Fibroblast of the aortic adventitia (primary cell): ENCODE data around the gene TCERG1L. TPM values are rescaled to one million over a fixed set of nuclear protein-coding genes. Genes with fewer than 3 reads are reported as not detected.

ENCODE experiments used
- DNase-seq: peaks from one replicate; pipeline ENCODE4 v3.0.0-alpha.2; 2010; ENCODE audit warnings: low read depth
- H3K4me3 ChIP-seq: 2 replicates; pipeline ENCODE4 v1.5.1; 2011; ENCODE audit warnings: low read depth, mild to moderate bottlenecking, control low read depth, low read length, moderate library complexity
- CTCF ChIP-seq: IDR thresholded peaks from 2 replicates; pipeline ENCODE4 v1.5.1; 2011; ENCODE audit warnings: mild to moderate bottlenecking, low read length, control low read depth, inconsistent platforms; ENCODE audit not compliant: insufficient read depth
- total RNA-seq: library from RNA; depleted of rRNA; stranded (reverse); fragments of >200 nt; gene quantifications from 2 replicates; pipeline ENCODE4 v1.2.3, GENCODE V29; 2012; ENCODE audit warnings: low replicate concordance

The TCERG1L gene
- total RNA-seq, 1 donor: not detected

- no peak for DNase-seq
- H3K4me3 ChIP-seq: no peak overlapping the region
- no peak for TF ChIP-seq CTCF
Measured at GRCh38 chr10:131088619-131089018, 222.9 kb downstream of the TCERG1L start.

- no peak for TF ChIP-seq CTCF
- no peak for DNase-seq
- no peak overlapping the region for H3K4me3 ChIP-seq
Measured at GRCh38 chr10:131087464-131088215, 223.9 kb downstream of the TCERG1L start.

- no peak for DNase-seq
- no peak for TF ChIP-seq CTCF
Measured at GRCh38 chr10:131086511-131086910, 225.0 kb downstream of the TCERG1L start.

GRCh38 chr10:131086094-131086493, 225.4 kb downstream of the TCERG1L start:
- no peak for DNase-seq
- H3K4me3 ChIP-seq: no peak overlapping the region
- no peak for TF ChIP-seq CTCF

More at GRCh38 chr10:131086511-131086910, 225.0 kb downstream of the TCERG1L start:
- no peak overlapping the region for H3K4me3 ChIP-seq

- H3K4me3 ChIP-seq: no peak overlapping the region
- DNase-seq: no peak
- TF ChIP-seq CTCF: no peak
Measured at GRCh38 chr10:131085091-131085860, 226.2 kb downstream of the TCERG1L start.

GRCh38 chr10:131084791-131085090, 226.8 kb downstream of the TCERG1L start:
- no peak for TF ChIP-seq CTCF
- DNase-seq: no peak
- no peak overlapping the region for H3K4me3 ChIP-seq
